Stimulated activated CD4-positive, alpha-beta T cell treated with anti-CD3 and anti-CD28 coated beads, Interleukin-1b, Interleukin-23, amount 100 ng/mL, for 48 hours (primary cell): ENCODE data around the gene GRID1.
"Not testable (repeated sequence)": the region's sequence is repeated elsewhere in the genome, so short reads cannot be mapped to it uniquely, and the experiment has no call there.

Experiments used
- DNase-seq: peaks from one replicate; pipeline ENCODE4 v3.0.0-alpha.2; 2020

The GRID1 gene

GRCh38 chr10:86102031-86102430, 264.6 kb downstream of the GRID1 start:
- DNase-seq, result no peak

- DNase-seq, result no peak
Observed at GRCh38 chr10:86100581-86101061, 266.0 kb downstream of the GRID1 start.

DNA sequence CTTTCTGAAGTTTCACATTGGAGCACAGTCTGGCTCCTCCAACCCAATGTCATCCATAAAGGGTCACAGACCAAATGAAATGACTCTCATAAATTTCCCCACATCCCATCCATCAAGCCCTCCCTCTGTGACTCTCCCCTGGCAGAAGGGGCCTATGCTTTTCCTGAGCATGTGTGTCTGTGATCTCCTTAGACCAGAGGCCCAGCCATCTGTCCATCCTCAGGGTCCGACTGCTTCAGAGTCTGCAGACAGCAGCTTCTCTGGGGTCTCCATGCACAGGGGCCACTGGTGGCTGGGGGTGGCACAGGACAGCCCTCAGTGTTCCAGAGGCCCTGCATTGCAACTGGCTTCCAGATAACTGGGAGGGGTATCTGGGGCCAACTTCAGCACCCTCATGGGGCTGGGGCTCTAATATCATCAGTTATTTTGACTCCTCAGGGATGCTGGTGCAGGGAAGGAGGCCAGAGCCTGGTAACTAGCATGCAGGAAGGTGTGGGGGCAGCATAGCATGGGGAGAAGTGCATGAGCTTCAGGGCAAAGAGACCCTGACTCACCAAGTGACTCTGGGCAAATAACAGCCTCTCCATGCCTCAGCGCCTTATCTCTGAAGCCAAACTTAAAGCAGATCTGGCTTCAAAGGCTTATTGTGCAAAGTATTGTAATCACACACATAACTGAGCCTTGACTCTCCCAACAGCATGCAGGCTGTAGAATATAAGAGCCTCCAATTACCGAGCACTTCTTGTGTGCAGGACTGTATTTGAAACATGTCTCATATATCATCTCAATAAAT, 266.9 kb downstream of the GRID1 start:
- DNase-seq, result no peak

DNA sequence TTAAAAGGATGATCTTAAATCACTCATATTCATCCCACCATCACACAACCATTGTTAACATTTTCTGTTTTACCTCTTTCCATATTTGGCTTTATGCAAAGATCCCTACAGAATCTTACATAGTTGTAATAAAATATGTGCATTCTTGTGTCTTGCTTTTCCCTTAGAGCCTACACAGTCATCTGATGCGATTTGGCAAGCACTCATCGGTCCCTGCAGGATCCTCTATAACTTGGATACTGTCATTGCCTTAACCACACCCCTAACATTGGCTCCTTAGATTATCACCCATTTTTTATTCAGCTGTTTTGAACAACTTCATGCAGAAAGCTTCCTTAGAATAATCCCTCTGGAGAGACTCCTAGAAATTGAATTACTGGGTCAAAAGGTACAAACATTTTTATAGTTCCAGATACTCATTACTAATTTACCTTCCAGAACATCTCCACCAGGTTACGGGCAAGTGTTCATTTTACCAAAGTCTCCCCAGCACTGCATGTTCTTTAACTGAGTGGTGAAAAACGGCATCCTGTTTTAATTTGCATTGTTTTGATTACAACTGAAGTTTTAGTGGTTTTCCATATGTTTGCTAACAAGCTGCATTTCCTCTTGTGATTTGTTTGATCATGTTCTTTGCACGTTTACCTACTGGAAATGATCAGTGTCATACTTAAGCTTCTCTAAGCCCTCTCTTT, 268.3 kb downstream of the GRID1 start:
- DNase-seq, result no peak

DNA sequence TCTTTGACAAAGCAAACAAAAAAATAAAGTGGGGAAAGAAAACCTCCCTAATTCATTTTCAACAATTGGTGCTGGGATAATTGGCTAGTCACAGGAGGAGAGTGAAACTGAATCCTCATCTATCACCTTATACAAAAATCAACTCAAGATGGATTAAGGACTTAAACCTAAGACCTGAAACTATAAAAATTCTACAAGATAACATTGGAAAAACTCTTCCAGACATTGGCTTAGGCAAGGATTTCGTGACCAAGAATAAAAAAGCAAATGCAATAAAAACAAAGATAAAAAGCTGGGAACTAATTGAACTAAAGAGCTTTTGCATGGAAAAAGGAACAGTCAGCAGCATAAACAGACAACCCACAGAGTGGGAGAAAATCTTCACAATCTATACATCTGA, 271.5 kb downstream of the GRID1 start:
- DNase-seq, result not testable (repeated sequence)

GRCh38 chr10:86092311-86092710, 274.3 kb downstream of the GRID1 start:
- DNase-seq, result not testable (repeated sequence)

DNA sequence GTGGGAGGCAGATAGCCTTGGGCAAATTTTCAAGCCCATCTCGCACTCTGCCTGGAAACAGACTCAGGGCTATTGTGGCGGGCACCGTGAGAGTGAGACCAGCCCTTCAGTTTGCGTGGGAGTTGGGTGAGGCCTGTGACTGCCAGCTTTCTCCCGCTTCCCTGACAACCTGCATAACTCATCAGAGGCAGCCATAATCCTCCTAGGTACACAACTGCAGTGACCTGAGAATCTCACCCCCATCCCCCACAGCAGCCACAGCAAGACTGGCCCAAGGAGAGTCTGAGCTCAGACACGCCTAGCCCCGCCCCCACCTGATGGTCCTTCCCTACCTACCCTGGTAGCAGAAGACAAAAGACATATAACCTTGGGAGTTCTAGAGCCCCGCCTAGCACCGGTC, 275.4 kb downstream of the GRID1 start:
- no peak for DNase-seq

GRCh38 chr10:86090807-86091206, 275.8 kb downstream of the GRID1 start:
- DNase-seq, result no peak

DNA sequence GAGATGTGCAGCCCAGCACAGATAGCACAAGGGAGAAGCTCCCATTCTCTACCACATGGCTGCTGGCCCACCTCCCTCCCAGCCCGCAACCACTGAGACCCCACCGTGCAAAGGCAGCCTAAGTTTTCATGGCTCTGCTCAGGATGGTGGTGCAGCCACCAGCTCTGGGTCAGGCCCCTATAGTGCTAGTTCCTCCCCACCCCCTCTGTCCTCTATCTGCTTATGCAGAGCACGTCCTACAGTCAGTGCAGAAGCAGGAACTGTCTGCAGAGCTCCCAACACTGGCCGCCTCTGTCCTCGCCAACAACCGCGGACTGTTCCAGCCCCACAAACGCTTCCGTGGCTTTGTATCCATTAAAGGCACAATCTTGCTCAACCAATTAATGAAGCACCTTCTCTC, 278.9 kb downstream of the GRID1 start:
- DNase-seq, result no peak

- DNase-seq, result no peak
Observed at GRCh38 chr10:86086418-86086817, 280.2 kb downstream of the GRID1 start.

DNA sequence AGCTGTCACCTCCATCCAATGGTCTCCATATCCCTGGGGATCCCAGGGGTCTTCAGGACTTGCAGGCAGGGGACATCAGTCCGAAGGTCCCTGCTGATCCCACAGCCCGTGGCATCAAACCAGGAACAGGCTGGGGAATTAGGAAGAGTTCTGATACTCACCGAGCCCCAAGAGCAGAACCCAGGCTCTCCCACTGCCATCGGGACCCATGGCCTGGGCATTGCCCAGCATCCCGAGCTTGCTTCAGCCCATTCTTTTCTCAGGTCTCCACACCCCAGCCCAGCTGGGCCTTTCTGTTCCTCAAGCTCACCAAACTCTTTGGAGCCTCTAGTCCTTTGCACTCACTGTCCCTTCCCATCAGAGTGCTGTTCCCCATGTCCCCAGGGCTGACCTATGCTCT, 280.9 kb downstream of the GRID1 start:
- DNase-seq, result no peak

DNA sequence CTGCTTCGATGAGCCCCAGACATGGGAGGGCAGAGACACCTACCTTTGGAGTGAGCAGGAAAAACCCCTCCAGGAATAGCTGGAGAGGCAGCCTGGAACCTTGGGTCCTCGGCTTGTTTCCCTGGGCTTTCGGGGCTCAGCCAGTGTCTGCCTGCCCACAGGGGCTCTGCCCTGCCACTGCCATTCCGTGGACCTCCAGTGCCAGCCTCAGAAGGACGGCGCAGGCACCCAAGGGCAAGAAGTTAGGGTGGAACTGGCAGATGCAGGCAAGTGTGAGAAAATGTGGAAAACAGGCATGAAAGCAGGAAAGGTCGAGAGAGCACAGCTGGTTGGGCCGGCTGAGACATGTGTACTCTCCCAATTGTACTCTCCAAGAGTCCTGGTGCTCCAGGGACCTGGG, 281.5 kb downstream of the GRID1 start:
- no peak for DNase-seq

DNA sequence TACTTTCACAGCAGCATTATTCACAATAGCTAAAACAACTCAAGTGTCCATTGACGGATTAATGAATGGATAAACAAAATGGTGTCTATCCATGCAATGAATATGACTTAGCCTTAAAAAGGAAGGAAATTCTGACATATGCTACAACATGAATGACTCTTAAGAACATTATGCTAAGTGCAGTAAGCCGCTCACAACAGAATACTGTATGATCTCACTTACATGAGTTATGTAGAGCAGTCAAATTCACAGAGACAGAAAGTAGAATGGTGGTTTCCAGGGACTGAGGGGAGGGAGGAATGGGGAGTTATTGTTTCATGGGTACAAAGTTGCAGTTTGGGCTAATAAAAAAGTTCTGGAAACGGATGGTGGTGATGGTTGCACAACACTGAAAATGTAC, 282.0 kb downstream of the GRID1 start:
- DNase-seq, result no peak

DNA sequence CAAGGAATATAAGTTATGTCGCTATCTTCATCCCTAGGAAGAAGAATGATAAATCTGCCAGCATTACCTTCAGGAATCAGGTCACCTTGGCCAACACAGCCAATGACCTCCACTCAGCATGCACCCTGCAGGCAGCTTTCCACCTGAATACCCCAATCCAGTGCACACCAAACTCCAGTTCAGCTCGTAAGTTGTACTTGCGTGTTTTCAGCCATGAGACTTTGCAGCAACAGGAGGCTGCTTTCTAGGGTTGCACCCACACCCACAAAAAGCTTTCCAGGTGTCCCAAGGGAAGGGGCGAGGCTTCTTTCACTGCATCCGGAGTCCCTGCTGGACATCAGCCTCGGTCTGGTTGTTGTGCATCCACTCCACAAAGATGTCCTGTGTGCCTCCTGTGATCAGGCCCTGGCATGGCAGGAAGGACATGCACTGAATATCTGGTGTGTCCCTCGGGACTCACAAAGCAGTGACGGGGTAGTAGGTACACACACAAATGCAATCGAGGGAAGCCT, 282.9 kb downstream of the GRID1 start:
- no peak for DNase-seq

DNA sequence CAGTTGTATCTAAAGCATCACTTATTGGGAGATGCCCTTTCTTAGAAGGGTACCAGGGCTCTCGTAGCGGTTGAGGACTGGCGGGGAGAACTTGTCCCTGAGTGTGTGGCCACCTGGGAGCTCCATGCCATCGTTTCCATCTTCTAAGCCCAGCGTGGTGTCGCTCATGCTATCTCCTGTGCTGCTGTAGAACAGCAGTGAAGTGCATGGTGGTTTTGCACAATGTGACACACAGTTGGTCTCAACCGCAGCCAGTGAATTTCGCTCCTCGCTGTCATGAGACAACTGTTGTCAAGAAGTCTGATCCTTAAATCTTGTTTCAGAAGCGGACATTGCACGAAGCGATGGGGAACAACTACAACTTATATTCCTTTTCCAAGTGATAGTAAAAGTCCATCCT, 283.4 kb downstream of the GRID1 start:
- DNase-seq, result no peak

GRCh38 chr10:86082556-86082955, 284.0 kb downstream of the GRID1 start:
- DNase-seq, result no peak

GRCh38 chr10:86079088-86079487, 287.5 kb downstream of the GRID1 start:
- no peak for DNase-seq

- no peak for DNase-seq
Observed at GRCh38 chr10:86078639-86079035, 288.0 kb downstream of the GRID1 start.

DNA sequence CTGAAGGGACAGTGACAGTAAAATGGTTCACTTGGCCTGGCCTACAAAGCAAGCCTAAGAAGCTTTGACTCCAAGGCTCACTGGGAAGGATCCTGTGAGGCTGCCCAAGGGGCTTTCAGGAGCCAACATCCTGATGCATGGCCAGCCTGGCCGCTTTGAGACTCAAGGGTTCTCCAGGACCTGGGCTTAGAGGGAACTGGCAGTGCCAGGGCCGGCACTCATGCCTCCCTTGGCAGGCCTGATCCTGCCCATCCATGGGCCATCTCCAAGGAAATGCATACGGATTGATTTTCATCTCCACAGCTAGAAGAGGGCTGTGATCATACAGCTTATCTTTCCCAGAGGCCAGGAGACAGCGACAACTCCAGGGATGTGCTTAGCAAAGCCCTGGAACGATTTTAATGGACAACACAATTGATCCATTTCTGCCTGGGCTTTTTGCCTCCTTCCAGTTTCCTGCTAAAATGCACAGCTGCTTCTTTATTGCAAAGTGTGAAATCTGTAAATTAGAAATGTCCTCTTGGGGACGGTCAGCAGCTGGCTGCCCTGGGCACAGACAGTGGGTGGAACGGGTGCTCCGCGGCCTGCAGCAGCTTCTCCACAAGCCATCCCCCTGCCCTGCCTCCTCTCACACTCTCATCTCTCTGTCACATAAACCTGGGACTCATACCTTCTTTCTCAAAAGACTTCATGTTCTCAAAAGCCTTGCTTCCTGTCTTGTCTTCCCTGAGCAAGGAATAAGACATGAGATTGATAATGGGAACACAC, 288.5 kb downstream of the GRID1 start:
- DNase-seq, result no peak

GRCh38 chr10:86077271-86077670, 289.3 kb downstream of the GRID1 start:
- no peak for DNase-seq

DNA sequence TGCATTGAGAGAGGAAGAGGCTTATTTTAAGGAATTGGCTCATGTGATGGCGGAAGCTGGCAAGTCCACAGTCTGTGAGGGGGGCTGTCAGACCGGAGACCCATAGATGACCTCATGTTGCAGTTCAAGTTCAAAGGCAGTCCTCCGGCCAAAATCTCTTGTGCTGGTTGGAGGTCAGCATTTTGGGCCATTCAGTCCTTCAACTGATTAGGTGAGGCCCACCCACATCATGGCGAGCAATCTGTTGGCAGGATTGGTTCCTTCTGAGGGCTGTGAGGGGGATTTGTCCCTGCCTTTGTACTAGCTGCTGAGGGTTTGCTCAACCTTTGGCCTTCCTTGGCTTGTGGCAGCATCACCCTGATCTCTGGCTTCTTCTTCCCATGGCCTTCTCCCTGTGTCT, 290.1 kb downstream of the GRID1 start:
- DNase-seq, result not testable (repeated sequence)

DNA sequence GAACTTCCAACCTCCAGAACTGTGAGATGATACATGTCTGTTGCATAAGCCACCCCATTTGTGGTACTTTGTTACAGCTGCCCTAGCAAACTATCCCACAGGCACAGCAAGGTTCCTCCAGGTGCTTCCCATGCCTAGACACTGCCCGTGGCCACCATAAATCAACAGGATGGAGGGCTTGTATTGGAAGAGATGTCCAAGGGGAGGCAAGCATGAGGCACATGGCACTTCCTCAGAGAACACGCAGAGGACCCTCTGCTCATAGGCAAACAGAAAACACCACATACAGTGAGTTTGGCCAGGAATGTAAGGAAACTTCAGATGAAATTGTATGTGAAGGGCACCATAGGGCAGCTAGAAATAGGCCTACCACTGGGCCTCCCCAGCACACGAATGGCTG, 291.1 kb downstream of the GRID1 start:
- no peak for DNase-seq

DNA sequence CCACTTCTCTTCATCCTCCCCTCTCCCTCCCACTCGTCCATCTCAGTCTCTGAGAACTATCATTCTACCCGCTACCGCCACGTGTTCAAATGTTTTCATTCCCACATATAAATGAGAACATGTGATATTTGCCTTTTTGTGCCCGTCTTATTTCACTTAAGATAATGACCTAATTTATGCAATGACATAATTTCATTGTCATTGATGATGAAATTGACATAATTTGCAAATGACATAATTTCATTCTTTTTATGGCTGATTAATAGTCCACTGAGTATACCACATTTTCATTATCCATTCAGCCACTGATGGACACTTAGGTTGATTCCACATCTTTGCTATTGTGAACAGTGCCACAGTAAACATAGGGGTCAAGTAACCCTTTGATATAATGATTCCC, 292.3 kb downstream of the GRID1 start:
- DNase-seq, result no peak
